Midbrain (tissue), 1 donor: ENCODE measurements around the gene AATK.
"Not testable (repeated sequence)": the region's sequence is repeated elsewhere in the genome, so short reads cannot be mapped to it uniquely, and the experiment has no call there.

Experiments
- DNase-seq: peaks from one replicate; lab custom pipeline; 2025; lab: John Stamatoyannopoulos, UW

Gene AATK

DNA sequence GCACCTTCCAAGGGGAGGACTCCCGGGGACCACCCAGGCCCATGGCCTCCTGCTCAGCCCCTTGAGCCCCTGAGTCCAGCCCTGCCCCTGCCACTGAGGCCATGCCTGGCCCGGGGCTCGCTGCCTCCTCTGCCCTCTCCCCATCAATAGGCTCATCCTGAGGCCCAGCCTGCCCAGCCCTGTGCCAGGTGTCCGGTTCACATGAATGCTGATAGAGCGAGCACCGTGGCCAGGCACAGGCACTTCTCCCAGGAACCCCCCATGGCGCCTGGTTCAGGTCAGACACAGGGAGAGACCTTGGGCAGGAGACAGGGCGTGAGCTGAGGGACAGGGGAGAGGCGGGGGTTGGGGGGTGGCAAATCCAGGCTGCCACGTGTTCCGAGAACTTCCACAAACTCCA lies 3.5 kb downstream of the AATK start:
- no peak for DNase-seq

GRCh38 chr17:81161972-81162371 lies 4.0 kb downstream of the AATK start:
- no peak for DNase-seq

DNA sequence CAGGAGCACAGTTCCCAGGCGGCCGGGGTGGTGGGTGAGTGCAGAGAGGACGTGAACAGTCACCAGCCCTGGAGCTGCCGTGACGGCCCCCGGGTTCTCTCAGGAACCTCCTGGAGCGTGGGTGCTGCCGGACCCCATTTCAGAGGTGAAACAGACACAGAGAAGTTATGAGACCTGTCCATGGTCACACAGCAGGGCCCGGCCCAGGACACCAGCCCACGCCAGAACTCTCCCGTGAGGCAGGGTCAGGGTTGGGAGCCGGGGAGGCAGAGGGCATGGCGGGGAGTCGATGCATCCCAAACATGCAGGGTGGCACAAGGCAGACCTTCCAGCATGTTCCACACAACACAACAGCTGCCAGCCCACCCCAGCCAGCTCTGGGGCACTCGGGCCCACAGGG lies 4.5 kb downstream of the AATK start:
- DNase-seq: no peak

- DNase-seq: no peak
These were observed 5.1 kb downstream of the AATK start for GRCh38 chr17:81160747-81161453.

DNA sequence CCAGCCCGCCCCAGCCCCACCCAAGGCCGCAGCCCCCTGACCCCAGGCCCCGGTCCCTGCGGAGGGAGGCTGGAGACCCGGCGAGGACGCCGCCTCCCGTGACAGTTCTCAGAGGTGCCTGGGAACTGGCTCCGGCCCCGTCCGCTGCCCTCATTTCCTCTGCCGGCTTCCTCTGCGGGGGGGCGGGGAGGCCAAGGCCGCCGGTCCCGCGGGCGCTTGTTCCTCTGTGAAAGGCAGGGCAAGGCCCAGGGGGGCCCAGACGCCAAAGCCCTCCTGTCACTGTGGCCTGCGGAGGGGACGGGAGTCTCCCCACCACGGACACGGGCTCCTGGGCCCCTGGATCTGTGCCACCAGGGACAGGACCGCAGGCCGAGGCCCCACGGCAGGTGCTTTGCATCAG lies 5.7 kb downstream of the AATK start:
- peak; percentile 27 for DNase-seq

GRCh38 chr17:81159611-81160265 lies 6.3 kb downstream of the AATK start:
- no peak for DNase-seq

DNA sequence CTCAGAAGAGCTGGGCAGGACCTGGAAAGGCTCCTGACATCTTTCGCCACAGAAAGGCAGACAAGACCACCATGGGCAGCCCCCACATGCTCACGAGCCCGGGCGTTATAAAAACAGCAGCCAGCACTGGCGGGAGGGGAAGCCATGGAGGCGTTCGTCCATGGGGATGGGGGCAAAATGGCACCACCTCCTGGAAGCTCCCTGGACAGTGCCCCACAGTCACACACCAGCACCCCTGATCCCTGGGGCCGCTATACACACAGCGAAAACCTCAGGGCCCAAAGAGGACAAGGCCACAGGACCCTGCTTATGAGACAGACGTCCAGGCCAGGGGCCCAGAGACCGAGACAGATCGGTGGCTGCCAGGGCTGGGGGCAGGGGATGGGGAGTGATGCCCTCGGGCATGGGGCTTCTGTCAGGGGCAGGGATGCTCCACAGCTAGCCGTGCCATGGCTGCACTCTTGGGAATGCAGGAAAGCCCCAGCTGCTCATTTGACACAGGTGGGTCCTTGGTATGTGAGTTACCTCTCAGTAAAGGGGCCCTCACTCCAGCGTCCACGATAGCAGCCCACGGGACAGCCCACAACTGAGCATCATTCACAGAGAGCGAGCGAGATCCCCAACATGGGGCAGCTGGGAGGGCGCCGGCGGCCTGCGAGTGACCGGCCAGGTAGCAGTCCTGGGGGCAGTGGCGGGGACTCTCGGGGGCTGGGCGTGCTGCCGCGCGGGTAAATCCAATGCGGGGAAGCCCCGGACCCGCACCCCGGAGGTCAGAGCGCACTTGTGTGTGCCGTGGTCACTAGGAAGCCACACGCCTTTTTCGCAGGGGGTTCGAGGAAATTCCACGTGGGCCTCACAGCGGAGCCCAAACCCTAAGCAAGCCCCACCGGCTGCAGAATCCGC lies 7.1 kb downstream of the AATK start:
- no peak for DNase-seq

GRCh38 chr17:81157848-81158687 lies 8.0 kb downstream of the AATK start:
- no peak for DNase-seq

GRCh38 chr17:81156866-81157805 lies 8.9 kb downstream of the AATK start:
- DNase-seq: no peak

- DNase-seq: no peak
These were observed 11.1 kb downstream of the AATK start for GRCh38 chr17:81154961-81155360.

- not testable (repeated sequence) for DNase-seq
These were observed 12.0 kb downstream of the AATK start for GRCh38 chr17:81154016-81154415.

- peak; percentile 84 for DNase-seq
These were observed 12.6 kb downstream of the AATK start for GRCh38 chr17:81153340-81153803.

GRCh38 chr17:81152288-81152828 lies 13.7 kb downstream of the AATK start:
- no peak for DNase-seq

DNA sequence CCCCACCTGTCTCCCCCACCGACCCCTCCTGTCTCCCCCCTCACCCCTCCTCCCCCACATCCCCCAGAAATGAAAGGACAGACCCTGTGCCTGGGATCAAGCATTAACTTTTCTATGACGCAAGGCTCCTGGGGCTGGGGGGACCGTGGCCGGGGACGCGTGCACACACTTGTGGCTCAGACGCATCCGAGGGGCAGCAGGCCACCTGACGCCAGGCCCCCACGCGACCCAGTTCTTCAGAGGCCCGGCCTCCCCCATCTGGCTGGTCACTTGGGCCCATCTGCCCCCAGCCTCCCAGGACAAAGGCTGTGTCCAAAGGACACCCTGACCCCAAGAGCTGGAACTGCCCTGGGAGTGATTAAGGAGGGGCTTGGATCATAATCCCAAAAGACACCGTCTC lies 14.7 kb downstream of the AATK start:
- no peak for DNase-seq

DNA sequence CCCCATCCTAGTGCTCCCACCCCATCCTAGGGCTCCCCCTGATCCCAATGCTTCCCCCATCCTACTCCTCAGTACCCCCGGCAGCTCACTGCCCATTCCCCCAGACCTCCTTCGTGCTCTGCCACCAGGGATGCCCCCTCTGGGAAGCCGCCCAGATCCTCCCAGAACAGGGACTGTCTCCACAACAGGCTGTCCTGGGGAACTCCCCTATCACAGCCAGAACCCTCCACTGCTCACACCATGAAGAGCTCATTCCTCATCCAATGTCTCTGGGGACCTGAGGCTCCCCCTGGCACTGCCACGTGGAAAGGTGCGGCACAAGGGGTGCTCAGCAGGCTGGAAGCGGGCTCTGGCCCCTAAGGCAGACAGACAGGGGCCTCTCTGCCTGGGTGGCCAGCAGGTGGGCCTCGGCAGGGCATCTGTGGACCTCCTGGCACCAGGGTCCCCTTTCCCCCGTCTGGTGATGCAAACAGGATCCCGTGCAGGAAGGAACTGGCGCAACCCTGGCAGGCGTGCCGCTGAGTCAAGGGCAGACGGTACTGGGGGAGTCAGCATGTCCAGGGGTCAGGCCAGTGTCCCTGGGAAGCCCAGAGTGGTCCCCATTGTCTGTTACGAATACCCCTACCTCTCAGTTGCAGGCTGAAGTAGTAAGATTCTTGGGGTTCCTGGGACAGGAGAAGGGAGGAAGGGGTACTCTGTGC lies 15.5 kb downstream of the AATK start:
- no peak for DNase-seq

DNA sequence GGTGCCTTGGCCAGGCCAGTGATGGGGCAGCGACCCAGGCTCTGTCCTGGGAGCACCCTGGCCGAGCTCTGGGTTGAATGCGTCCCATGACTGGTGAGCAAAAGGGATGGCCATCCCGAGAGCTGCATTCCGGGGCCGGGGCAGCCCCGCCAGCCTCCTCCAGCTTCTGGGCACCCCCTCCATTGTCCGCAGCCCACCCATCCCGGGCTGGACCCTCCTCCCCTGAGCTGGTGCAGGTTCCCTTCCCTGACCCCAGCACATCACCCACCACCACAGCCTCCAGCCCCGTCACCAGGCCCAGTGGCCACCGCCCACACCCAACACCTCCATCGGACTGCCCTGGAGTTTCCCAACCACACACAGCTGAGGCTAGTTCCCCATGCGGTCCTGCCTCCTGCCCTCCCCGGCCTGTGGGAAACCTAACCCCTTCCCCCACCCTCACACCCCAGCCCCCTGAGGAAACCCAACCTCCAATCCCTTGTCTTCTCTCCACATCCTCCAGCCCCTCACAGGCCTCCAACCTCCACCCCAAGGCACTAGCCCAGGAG lies 17.0 kb downstream of the AATK start:
- DNase-seq: no peak

- no peak for DNase-seq
These were observed 17.4 kb downstream of the AATK start for GRCh38 chr17:81148571-81148970.

DNA sequence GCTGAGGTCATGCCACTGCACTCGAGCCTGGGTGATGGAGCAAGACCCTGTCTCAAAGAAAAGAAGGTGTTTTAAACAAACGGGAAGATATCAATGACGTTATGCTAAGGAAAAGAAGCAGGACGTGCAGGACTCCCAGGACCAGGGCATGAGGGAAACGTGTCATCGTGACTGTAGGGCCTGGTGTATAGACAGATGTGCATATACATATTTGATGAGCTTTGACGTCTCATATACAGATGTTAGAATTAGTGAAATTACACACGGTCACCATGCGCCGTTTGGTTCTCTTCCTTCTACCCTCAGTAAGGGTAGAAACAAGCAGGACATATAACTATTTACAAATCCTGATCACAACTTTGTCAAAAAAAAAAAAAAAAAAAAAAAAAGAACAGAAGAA lies 18.3 kb downstream of the AATK start:
- DNase-seq: no peak

- not testable (repeated sequence) for DNase-seq
These were observed 19.8 kb downstream of the AATK start for GRCh38 chr17:81146208-81146607.
